COR-L47 (cell line): ENCODE results near the gene DCUN1D2.
"Not testable (repeated sequence)": the region's sequence is repeated elsewhere in the genome, so short reads cannot be mapped to it uniquely, and the experiment has no call there.

Experiments used
- DNase-seq: peaks from one replicate; lab custom pipeline; 2025; lab: John Stamatoyannopoulos, UW

The DCUN1D2 gene

GRCh38 chr13:113489549-113490495 lies 689 bp downstream of the DCUN1D2 start:
- peak; percentile 59 for DNase-seq

- no peak for DNase-seq
Observed at GRCh38 chr13:113489171-113489548, 1.4 kb downstream of the DCUN1D2 start.

- no peak for DNase-seq
Observed at GRCh38 chr13:113488283-113488682, 2.2 kb downstream of the DCUN1D2 start.

- no peak for DNase-seq
Observed at GRCh38 chr13:113486698-113487097, 3.8 kb downstream of the DCUN1D2 start.

- no peak for DNase-seq
Observed at GRCh38 chr13:113485545-113485944, 5.0 kb downstream of the DCUN1D2 start.

- DNase-seq, result no peak
Observed at GRCh38 chr13:113483504-113484293, 6.8 kb downstream of the DCUN1D2 start.

GRCh38 chr13:113483081-113483480 lies 7.4 kb downstream of the DCUN1D2 start:
- no peak for DNase-seq

GRCh38 chr13:113479179-113479578 lies 11.3 kb downstream of the DCUN1D2 start:
- no peak for DNase-seq

GRCh38 chr13:113477724-113478123 lies 12.8 kb downstream of the DCUN1D2 start:
- no peak for DNase-seq

GRCh38 chr13:113476811-113477210 lies 13.7 kb downstream of the DCUN1D2 start:
- DNase-seq, result no peak

GRCh38 chr13:113475911-113476310 lies 14.6 kb downstream of the DCUN1D2 start:
- DNase-seq, result no peak

GRCh38 chr13:113475280-113475679 lies 15.2 kb downstream of the DCUN1D2 start:
- no peak for DNase-seq

GRCh38 chr13:113474179-113474578 lies 16.3 kb downstream of the DCUN1D2 start:
- DNase-seq, result no peak

- DNase-seq, result no peak
Observed at GRCh38 chr13:113472355-113473025, 18.0 kb downstream of the DCUN1D2 start.

GRCh38 chr13:113471844-113472243 lies 18.7 kb downstream of the DCUN1D2 start:
- peak; percentile 55 for DNase-seq

- DNase-seq, result not testable (repeated sequence)
Observed at GRCh38 chr13:113470635-113471163, 19.8 kb downstream of the DCUN1D2 start.

- no peak for DNase-seq
Observed at GRCh38 chr13:113470073-113470472, 20.4 kb downstream of the DCUN1D2 start.

- no peak for DNase-seq
Observed at GRCh38 chr13:113469582-113469981, 20.9 kb downstream of the DCUN1D2 start.

GRCh38 chr13:113468472-113469201 lies 21.9 kb downstream of the DCUN1D2 start:
- DNase-seq, result peak; percentile 5

- no peak for DNase-seq
Observed at GRCh38 chr13:113468029-113468428, 22.5 kb downstream of the DCUN1D2 start.

- DNase-seq, result no peak
Observed at GRCh38 chr13:113466383-113466782, 24.1 kb downstream of the DCUN1D2 start.
